Measurements from ENCODE around the gene MMP13.

DNA sequence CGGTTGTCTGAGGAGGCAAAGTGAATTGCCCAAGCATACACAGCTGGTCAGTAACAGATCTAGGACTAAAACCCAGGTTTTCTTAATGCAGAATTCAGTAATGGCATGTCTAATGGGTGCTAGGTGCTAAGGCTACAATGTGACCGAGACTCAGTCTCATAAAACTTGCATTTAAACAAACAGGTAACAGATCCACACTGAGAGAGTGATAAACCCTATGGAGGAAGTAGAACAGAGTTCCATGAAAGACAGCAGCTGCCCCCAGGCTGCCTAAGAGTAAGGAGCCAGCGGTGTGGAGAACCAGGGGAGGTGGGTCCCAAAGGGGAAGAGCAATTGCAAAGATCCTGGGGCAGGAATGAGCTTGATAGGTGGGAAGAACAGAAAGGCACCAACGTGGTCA lies 27.3 kb downstream of the MMP13 start:
- TF ChIP-seq GATA2 (IDR thresholded peaks at IDR 0.05; ENCODE audit: low read depth, low read length) (no peak), GATA3 (IDR thresholded peaks at IDR 0.05; ENCODE audit: low read depth, low read length) (no peak)

All from SH-SY5Y (cell line).